SK-N-SH (cell line): ENCODE data around the gene ACOT7. TPM values are rescaled to one million over a fixed set of nuclear protein-coding genes. Genes with fewer than 3 reads are reported as not detected.

ENCODE experiments used
- CTCF ChIA-PET: fragments of 300-600, 350-600 bp; formaldehyde crosslinking; extraction: SDS; loops from one replicate; lab custom pipeline; 2021; lab: Yijun Ruan, JAX
- POLR2A ChIA-PET: fragments of 350-600 bp; sonication (Branson Sonifier 250); formaldehyde crosslinking; extraction: SDS; loops from one replicate; lab custom pipeline; 2020; ENCODE audit warnings: antibody characterized with exemption, inconsistent platforms; lab: Yijun Ruan, JAX
- DNase-seq: peaks from one replicate; pipeline ENCODE4 v3.0.0; 2012
- H2AFZ ChIP-seq: fragments of 200-600 bp; sonication (generic); 2 replicates; pipeline ENCODE4 v1.8.1; 2016; ENCODE audit warnings: antibody characterized with exemption, mild to moderate bottlenecking, low read depth
- H3F3A ChIP-seq: fragments of 200-600 bp; sonication (generic); replicated peaks from 2 replicates; pipeline ENCODE3; 2016; ENCODE audit warnings: antibody characterized with exemption, mild to moderate bottlenecking; ENCODE audit not compliant: insufficient read depth
- H3K27ac ChIP-seq, 2 experiments: fragments of 200-500 bp in 1 of 2; fragments of 200-600 bp in 1 of 2; sonication (Bioruptor generic) in 1 of 2; sonication (generic), shearing (Covaris generic) in 1 of 2; 2 replicates each; pipeline versions ENCODE4 v1.5.1 to v1.6.1; 2014 to 2016; ENCODE audit warnings: low read depth in 2 of 2, inconsistent platforms in 1 of 2, low read length in 1 of 2, mild to moderate bottlenecking in 1 of 2, mixed read lengths in 1 of 2
- H3K27me3 ChIP-seq: fragments of 200-600 bp; sonication (generic), shearing (Covaris generic); 2 replicates; pipeline ENCODE4 v1.6.1; 2016; ENCODE audit warnings: mixed run types; ENCODE audit not compliant: insufficient read depth
- H3K36me3 ChIP-seq, 2 experiments: fragments of 200-500 bp in 1 of 2; fragments of 200-600 bp in 1 of 2; sonication (Bioruptor generic) in 1 of 2; sonication (generic) in 1 of 2; replicated peaks in 1 of 2; 2 replicates each; pipeline versions ENCODE3 to v1.5.1; 2014 to 2016; ENCODE audit warnings: low read length in 1 of 2, mild to moderate bottlenecking in 1 of 2; ENCODE audit not compliant: insufficient read depth in 2 of 2, control insufficient read depth in 1 of 2
- H3K4me1 ChIP-seq, 2 experiments: fragments of 200-500 bp in 1 of 2; fragments of 200-600 bp in 1 of 2; sonication (Bioruptor generic) in 1 of 2; sonication (generic), shearing (Covaris generic) in 1 of 2; 2 replicates each; pipeline versions ENCODE4 v1.5.1 to v1.6.1; 2014 to 2016; ENCODE audit warnings: low read depth in 1 of 2, low read length in 1 of 2, mixed run types in 1 of 2; ENCODE audit not compliant: insufficient read depth in 2 of 2, control insufficient read depth in 1 of 2
- H3K4me2 ChIP-seq: fragments of 200-600 bp; sonication (generic), shearing (Covaris generic); 2 replicates; pipeline ENCODE4 v1.6.1; 2017; ENCODE audit warnings: mixed run types
- H3K4me3 ChIP-seq, 2 experiments: fragments of 200-500 bp in 1 of 2; fragments of 200-600 bp in 1 of 2; sonication (Bioruptor generic) in 1 of 2; sonication (generic), shearing (Covaris generic) in 1 of 2; 2 replicates each; pipeline versions ENCODE4 v1.5.1 to v1.8.1; 2014 to 2016; ENCODE audit warnings: low read depth in 2 of 2, inconsistent platforms in 1 of 2, low read length in 1 of 2, mild to moderate bottlenecking in 1 of 2, mixed read lengths in 1 of 2, moderate library complexity in 1 of 2
- H3K79me2 ChIP-seq: fragments of 200-600 bp; sonication (generic); 2 replicates; pipeline ENCODE4 v1.8.1; 2017; ENCODE audit warnings: mild to moderate bottlenecking; ENCODE audit not compliant: insufficient read depth
- H3K9ac ChIP-seq: fragments of 200-600 bp; sonication (generic); 2 replicates; pipeline ENCODE4 v1.6.1; 2017; ENCODE audit warnings: mixed run types
- H3K9me2 ChIP-seq: fragments of 200-600 bp; sonication (generic); 2 replicates; pipeline ENCODE4 v1.6.1; 2017; ENCODE audit warnings: mixed run types
- H3K9me3 ChIP-seq: fragments of 200-600 bp; sonication (generic); 2 replicates; pipeline ENCODE4 v1.6.1; 2017; ENCODE audit warnings: mixed run types, mild to moderate bottlenecking, moderate library complexity
- H4K20me1 ChIP-seq: fragments of 200-600 bp; sonication (generic); 2 replicates; pipeline ENCODE4 v1.6.1; 2017; ENCODE audit warnings: mild to moderate bottlenecking, mixed run types; ENCODE audit not compliant: insufficient read depth
- ELF1 ChIP-seq: IDR thresholded peaks from 2 replicates; pipeline ENCODE4 v1.4.0; 2012
- EP300 ChIP-seq, 2 experiments: IDR thresholded peaks; 2 replicates each; pipeline versions ENCODE4 v1.4.0 to v1.6.1; 2012; ENCODE audit warnings: borderline replicate concordance in 1 of 2, low read depth in 1 of 2, low read length in 1 of 2
- EZH2phosphoT487 ChIP-seq: fragments of 200-600 bp; sonication (generic); IDR thresholded peaks from 2 replicates; pipeline ENCODE4 v1.6.1; 2017; ENCODE audit warnings: low read depth, mixed run types, mild to moderate bottlenecking, antibody characterized with exemption, moderate library complexity, borderline replicate concordance
- GABPA ChIP-seq: IDR thresholded peaks from 2 replicates; pipeline ENCODE4 v1.4.0; 2012; ENCODE audit warnings: low read depth, mild to moderate bottlenecking
- GATA2 ChIP-seq: sonication (generic); formaldehyde crosslinking; IDR thresholded peaks from 2 replicates; pipeline ENCODE4 v1.5.0; 2020; ENCODE audit warnings: mild to moderate bottlenecking, missing genetic modification reagents
- MAX ChIP-seq: IDR thresholded peaks from 2 replicates; pipeline ENCODE4 v1.4.0; 2012; ENCODE audit warnings: low read depth
- MXI1 ChIP-seq: IDR thresholded peaks from 2 replicates; pipeline ENCODE4 v1.6.1; 2012; ENCODE audit warnings: mild to moderate bottlenecking, low read depth, low read length, improper control_type of control experiment
- POLR2AphosphoS5 ChIP-seq: IDR thresholded peaks from 2 replicates; pipeline ENCODE4 v1.6.1; 2012; ENCODE audit warnings: low read depth, low read length
- REST ChIP-seq: IDR thresholded peaks from 2 replicates; pipeline ENCODE4 v1.6.1; 2012; ENCODE audit warnings: mild to moderate bottlenecking, low read depth, low read length, moderate library complexity
- RXRA ChIP-seq: IDR thresholded peaks from 2 replicates; pipeline ENCODE4 v1.4.0; 2012; ENCODE audit warnings: low read depth, mild to moderate bottlenecking, borderline replicate concordance
- SIN3A ChIP-seq: IDR thresholded peaks from 2 replicates; pipeline ENCODE4 v1.6.1; 2012; ENCODE audit warnings: low read depth, mild to moderate bottlenecking, low read length, moderate library complexity, borderline replicate concordance
- SMC3 ChIP-seq: IDR thresholded peaks from 2 replicates; pipeline ENCODE4 v1.6.1; 2012; ENCODE audit warnings: low read depth, low read length, improper control_type of control experiment
- TEAD4 ChIP-seq: IDR thresholded peaks from 2 replicates; pipeline ENCODE4 v1.4.0; 2012; ENCODE audit warnings: mild to moderate bottlenecking, borderline replicate concordance; ENCODE audit not compliant: insufficient read depth
- USF1 ChIP-seq: IDR thresholded peaks from 2 replicates; pipeline ENCODE4 v1.4.0; 2012; ENCODE audit warnings: low read depth, borderline replicate concordance
- WGBS: methylation state at CpG from one replicate; pipeline ENCODE4 v1.1.6; 2017; ENCODE audit warnings: low lambda C conversion rate; 5-methylcytosine and 5-hydroxymethylcytosine counted together
- polyA plus RNA-seq, 3 experiments: library from polyadenylated mRNA; depleted of rRNA; stranded (reverse); fragments of >200 nt; gene quantifications; 2 replicates each; pipeline ENCODE4 v1.2.3, GENCODE V29; 2012

The ACOT7 gene
- polyA plus RNA-seq, 1 of the 3 experiments (the other 2 are of a cell fraction), result 289 TPM

- Histone ChIP-seq H3K79me2 (peaks cover 16% of the 10 kb centered on the region; the same call in 1 of the 2 replicates), H4K20me1 (peaks cover 18% of the 10 kb centered on the region), H3K4me1 (peaks cover 0 to 26% of the 10 kb centered on the region in 2 experiments; a peak in 1 of 4 replicates), H3K36me3 (no peaks in the 10 kb centered on the region), H3K4me2 (no peak overlapping the region), H3K27me3 (no peaks in the 10 kb centered on the region), H3K4me3 (no peak overlapping the region), H3K27ac (no peak overlapping the region), H3K9me3 (no peaks in the 10 kb centered on the region), H3F3A (no peaks in the 10 kb centered on the region), H3K9ac (no peak overlapping the region), H3K9me2 (no peaks in the 10 kb centered on the region), H2AFZ (no peak overlapping the region)
- POLR2A ChIA-PET, result interaction anchor here (1.1 kb wide), 1 partner anchor 9 kb away, joined by 3 read pairs; no protein-coding TSS in a partner anchor
- CTCF ChIA-PET, result interaction anchor here (0.6 to 5.7 kb wide), 27 partner anchors 9 to 1600 kb away, joined by 3 to 42 read pairs (median 5); partner anchors contain the start of gene ACOT7
- no peak for DNase-seq
- 95% methylated on average over 9 of the region's 13 CpGs for WGBS
- no peak for TF ChIP-seq POLR2AphosphoS5
- no peak for TF ChIP-seq SIN3A
- TF ChIP-seq GABPA, result no peak
- no peak for TF ChIP-seq MAX
- no peak for TF ChIP-seq RXRA
- no peak for TF ChIP-seq EP300 (IDR thresholded peaks at IDR 0.05; ENCODE audit: borderline replicate concordance in 1 of 2, low read depth in 1 of 2, low read length in 1 of 2)
- TF ChIP-seq ELF1, result no peak
- TF ChIP-seq USF1, result no peak
- no peak for TF ChIP-seq SMC3
- no peak for TF ChIP-seq REST
- TF ChIP-seq EZH2phosphoT487, result no peak
- no peak for TF ChIP-seq MXI1
- no peak for TF ChIP-seq TEAD4
- no peak for TF ChIP-seq GATA2 (CRISPR knock-in tag)
Measured at GRCh38 chr1:6348511-6349191, 44.9 kb downstream of the ACOT7 start.
